ENCODE measurements around the gene EXOC4.

- TF ChIP-seq CTCF (IDR thresholded peaks at IDR 0.05) (no peak), EP300 (IDR thresholded peaks at IDR 0.05; ENCODE audit: low read depth) (no peak)
Measured at GRCh38 chr7:133551466-133551865, 298.6 kb downstream of the EXOC4 start.

All from transverse colon (tissue), 3 donors.